ENCODE results near the gene PRR22. TPM values are rescaled to one million over a fixed set of nuclear protein-coding genes. Genes with fewer than 3 reads are reported as not detected.
A peak's percentile ranks its signal among the peaks of the same experiment; 100 is the strongest.

The PRR22 gene
- polyA plus RNA-seq, 3 donors: 3.0 to 6.5 (median 4.0) TPM

DNA sequence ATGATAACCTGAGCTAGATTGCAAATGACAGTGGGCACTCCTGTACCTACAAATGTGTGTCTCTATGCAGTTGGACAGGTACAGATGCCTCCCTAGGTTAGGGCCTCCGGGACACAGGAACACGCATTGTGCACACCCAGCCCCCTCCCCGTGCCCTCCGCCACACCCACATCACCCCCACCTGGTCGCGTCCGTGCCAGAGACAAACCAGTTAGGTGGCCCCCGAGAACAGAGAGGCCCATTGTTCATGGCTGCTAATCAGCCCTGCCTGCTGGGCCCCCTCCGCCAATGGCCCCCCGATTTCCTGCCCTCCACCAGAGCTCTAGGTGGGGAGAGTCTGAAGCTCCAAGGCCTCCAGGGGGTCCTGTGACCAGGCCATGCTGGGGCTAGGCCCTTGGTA is 34.0 kb upstream of the PRR22 start:
- DNase-seq: no peak

DNA sequence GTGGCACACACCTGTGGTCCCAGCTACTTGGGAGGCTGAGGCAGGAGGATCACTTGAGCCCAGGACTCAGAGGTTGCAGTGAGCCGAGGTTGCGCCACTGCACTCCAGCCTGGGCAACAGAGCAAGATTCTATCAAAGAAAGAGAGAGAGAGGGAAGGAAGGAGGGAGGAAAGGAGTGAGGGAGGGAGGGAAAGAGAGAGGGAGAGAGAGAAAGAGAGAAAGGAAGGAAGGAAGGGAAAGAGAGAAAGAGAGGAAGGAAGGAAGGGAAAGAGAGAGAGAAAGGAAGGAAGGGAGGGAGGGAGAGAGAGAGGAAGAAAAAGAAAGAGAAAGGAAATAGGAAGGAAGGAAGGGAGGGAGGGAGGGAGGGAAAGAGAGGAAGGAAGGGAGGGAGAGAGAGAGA is 32.7 kb upstream of the PRR22 start:
- DNase-seq: no peak

DNA sequence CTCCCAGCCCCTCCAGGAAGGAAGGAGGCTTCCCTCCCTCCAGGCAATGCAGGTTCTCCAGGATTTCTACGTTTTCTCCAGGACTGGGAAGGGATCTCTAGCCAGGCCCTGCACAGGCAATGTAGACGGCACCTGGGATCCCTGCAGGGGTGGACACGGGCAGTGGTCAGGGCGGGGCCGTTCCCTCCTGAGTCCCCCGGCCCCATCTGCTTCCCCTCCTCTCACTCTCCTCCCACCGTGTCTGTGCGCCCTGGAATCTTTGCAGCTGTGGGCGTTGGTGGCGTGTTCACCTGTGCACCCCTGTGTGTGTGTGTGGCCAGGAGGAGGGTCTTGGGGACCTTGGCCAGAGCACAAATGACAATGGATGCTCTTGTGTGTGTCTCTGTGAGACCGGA is 30.3 kb upstream of the PRR22 start:
- DNase-seq: no peak

DNA sequence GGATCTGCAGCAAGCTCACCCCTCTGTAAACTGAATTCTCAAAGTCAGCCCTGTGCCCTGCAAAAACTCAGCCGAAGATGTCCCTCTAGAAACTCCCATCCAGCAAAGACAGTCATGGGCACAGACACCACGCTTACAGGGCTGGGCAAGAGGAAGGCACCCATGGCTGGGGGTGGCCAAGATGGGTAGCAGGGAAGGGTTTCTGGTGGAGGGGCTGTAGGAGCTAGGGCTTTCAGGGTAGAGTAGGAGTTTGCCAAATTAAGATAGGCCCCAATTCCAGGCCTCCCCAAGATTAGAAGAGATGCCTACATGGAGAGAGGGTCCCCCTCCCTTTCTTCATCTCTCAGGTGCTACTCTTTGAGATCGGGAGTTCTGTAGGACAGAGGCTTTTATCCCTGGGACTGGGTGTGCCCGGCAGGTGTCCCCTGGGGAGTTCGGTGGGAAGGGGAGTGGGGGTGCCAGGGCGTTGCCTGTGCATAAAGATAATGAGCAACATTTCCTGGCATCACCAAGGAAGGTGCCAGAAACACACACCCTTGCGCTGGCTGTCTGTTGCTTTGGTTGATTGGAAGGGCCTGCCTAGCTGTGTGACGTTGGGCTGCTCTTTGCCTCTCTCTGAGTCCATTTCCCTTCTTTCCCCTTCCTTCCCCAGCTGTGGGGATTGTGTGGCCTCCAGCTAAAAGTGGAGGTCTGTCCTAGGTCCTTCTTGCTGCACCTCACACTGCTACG is 29.7 kb upstream of the PRR22 start:
- no peak for DNase-seq

DNA sequence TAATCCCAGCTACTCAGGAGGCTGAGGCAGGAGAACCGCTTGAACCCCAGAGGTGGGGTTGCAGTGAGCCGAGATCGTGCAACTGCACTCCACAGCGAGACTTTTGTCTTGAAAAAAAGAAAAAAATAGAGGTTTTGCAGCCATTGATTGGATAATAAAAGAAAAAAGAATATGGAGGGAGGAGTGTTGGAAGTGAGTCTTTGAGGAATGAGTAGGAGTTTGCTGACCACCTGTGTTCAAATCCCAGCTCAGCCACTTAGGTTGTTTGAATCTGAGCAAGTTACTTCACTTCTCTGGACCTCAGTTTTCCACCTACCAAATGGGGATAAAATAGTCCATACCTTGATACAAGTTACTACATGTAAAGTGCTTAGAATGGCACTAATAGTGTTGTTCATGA is 26.6 kb upstream of the PRR22 start:
- no peak for DNase-seq

DNA sequence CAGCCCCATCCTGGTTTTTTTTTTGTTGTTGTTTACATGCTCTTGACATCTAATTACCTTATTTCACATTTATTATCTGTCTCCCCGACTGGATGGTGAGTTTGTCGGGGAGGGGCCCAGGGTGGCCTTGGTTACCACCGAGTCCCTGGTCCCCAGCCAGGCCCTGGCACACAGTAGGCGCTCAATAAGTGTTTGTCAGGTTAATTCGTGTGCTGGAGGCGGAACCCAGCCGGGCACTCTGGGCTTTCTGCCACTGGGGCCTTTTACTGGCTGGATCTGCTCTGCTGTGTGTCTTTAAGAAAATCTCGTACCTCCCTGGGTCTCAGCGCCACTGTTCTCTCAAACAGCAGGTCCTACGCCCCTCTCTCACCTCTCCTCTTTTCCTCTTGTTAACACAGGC is 24.9 kb upstream of the PRR22 start:
- no peak for DNase-seq

DNA sequence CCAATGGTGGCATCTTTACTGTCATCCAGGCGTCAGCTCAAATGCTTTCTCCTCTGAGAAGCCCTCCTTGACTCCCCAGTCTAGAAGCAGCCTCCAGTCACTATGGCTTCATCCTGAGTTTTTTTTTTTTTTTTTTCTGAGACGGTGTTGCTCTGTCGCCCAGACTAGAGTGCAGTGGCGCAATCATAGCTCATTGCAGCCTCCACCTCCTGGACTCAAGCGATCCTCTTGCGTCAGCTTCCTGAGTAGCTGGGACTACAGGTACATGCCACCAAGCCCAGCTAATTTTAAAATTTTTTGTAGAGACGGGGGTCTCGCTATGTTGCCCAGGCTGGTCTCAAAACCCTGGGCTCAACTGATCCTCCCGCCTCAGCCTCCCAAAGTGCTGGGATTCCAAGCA is 24.5 kb upstream of the PRR22 start:
- DNase-seq: no peak

DNA sequence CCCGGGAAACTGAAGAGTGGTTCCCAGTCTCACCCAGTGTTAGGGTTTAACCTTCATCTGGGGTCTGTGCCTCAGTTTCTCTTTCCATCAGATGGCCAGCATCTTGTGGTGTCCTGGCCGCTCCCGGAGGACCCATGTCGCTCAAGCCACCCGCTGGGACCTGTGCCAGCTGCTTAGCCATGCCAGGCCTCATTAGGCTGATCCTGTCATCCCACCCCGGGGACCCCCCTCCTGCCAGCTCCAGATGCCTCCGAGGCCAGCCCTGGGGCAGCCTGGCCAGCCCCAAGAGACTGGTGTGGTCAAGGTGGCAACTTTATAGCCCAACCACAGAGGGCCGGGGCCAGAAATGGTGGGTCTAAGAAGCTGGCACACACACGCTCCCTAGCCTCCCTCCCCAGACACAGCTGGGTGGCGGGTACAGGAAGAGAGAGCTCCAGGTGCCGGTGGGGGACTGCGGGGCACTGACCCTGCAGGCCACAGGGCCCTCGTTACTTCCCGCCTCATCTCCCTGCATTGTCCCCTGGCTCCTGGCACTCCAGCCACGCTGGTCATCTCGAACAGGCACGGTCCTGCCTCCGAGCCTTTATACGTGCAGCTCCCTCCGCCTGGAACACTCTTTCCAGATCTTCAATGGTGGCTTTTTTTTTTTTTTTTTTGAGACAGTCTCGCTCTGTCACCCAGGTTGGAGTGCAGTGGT is 23.7 kb upstream of the PRR22 start:
- DNase-seq: no peak

DNA sequence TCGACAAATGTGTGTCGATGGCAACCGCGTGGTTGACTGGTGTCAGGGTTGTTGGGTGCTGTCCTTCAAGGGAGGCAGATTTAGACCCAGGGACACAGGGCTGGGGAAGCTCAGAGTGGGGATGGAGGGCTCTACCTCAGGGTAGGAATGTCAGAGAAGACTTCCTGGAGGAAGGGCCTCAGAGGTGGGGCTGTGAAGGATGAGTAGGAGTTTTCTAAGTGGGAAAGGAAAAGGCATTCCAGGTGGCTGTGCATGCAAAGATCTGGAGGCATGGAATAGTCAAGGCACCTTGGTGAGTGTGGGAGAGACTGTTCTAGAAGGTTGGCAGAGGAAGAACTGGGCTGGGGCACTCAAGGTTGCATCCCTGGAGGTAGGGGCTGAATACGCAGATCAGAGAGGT is 22.4 kb upstream of the PRR22 start:
- no peak for DNase-seq

DNA sequence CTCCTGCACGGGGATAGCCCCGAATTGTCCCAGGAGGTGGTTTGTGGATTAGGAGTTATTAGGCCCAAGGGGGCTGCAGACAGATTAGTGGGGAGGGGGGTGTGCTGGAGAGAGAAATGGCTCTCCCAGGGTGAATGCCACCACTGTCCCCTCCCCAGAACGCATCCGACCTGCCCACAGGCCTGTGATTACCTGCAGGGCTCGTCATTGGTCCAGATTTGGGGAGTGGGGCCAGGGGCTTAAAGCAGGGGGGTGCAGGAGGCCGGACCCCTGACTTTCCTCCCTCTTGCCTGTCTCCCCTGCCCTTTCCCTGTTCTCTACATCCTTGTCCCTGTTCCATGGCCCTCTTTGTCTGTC is 21.6 kb upstream of the PRR22 start:
- DNase-seq: no peak

DNA sequence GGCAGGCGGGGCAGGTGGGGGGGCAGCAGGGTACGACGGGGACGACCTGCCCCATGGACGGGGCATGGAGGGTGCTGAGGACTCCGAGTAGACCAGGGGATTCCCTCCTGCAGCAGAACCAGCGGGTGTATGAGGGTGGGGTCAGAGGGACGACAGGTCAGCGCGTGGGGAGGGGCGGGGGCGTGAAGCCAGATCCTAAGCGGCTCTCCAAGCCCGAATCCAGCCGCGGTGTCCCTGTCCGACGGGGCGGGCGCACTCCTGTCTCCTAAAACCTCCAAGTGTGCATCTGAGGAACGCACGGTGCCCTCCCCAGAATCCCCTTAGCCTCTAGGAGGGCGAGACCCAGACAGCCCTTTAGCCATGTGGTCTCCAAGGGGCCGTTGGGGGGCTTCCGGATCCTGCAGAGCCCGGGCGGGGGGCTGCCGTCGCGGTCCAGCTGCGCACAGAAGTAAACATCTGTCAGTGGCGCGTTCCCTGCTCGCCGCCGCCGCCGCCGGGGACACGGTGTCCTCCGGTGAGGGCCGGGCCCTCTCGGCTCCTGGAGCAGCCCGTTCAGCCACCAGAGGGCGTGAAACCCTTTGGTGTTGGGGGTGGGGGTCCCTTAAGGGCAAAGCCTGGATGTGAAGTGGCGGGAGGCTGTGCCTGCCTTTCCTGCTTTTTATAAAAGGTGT is 21.1 kb upstream of the PRR22 start:
- DNase-seq: peak; percentile 82

DNA sequence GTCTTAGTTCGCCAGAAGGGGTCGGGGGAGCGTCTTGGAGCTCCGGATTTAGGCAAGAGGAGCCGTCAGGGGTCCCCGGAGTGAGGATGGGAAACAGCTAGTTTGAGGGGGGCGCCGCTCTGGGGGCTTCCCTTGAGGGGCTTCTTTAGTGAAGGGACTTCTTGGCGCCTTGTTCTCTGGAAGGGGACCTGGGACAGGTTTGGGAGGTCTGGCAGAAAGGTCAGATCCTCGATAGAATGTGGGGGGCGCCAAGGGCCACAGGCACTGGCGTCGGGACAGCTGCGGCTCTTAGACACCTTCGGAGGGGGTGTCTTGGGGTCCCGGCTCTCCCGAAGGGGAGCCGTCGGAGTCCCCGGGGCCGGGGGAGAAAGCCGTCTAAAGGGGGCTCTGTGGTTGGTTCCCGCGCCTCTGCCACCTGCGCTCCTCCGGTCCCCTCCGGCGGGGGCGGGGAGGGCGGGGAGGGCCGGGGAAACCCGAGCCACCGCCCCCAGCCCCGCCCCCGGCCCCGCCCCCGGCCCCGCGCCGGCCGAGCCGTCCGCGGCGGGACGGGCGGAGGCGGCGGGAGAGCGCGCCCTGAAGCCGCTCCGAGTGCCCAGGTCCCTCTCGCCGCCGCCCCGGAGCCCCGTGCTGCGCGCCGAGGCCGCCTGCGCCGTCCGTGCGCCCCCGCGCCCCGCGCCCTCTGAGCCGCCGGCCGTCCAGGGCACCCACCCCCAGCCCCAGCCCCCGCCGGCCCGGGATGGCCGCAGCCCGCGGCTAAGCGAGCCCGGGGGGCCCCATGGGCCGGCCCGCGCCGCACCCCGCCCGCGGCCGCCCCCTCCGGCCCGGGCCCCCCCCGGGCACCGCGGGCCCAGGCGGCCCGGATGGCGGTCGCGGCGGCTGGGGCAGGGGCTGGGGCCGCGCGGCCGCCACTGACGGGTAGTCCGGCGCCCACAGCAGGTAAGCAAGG is 20.2 kb upstream of the PRR22 start, which contains the start of gene NRTN:
NRTN (plus strand) TSS at position 552 of the 946 bp plus-strand sequence. CDS start 19,099 bp downstream, outside the sequence.
- DNase-seq: no peak

DNA sequence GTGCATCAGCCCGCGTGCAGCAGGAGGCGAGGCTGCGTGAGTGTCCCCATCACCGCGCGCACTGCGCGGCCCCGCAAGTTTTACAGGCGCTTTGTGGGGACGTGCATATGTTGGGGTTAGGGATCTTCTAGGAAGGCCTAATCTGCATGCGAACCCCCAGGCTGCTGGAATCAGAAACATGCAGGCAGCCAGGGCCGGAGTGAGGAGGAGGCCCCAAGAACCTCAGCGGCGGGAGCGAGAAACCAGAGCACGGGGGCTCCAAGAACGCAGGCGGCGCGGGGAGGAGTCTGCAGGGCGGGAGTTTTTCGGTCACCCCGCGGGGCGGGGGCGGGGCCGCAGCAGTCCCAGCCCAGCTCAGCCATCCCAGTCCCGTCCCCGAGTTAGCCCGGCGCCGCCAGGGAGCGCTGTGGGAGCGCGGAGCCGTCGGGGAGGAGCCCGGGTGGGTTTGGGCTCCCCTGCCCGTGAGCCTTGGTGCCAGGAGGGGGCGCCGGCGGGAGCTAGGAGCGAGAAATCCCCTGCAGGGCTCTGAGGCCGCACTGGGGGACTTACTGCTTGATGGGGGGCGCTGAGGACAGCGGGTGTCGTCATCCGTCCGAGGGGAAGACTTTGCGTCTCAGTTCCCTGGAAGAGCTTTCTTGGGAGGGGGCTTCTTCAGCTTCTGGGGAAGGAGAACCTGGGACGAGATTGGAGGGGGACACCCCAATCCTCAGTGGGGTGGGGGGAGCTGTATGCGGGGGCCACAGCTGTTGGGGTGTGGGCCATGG is 19.4 kb upstream of the PRR22 start:
- DNase-seq: peak; percentile 93

DNA sequence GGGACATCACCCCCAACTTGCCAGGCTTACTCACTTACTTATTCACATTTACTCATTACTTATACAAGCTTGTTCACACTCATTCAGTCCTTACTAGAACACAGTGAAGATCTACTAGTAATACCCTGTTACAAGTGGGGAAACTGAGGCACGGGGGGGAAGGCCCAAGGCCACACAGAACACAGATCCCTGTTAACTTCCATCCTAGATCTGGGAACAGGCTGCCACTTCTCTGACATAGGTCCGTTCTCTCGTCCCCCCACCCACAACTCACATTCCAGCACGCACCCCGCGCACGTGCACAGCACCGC is 18.9 kb upstream of the PRR22 start:
- DNase-seq: no peak

DNA sequence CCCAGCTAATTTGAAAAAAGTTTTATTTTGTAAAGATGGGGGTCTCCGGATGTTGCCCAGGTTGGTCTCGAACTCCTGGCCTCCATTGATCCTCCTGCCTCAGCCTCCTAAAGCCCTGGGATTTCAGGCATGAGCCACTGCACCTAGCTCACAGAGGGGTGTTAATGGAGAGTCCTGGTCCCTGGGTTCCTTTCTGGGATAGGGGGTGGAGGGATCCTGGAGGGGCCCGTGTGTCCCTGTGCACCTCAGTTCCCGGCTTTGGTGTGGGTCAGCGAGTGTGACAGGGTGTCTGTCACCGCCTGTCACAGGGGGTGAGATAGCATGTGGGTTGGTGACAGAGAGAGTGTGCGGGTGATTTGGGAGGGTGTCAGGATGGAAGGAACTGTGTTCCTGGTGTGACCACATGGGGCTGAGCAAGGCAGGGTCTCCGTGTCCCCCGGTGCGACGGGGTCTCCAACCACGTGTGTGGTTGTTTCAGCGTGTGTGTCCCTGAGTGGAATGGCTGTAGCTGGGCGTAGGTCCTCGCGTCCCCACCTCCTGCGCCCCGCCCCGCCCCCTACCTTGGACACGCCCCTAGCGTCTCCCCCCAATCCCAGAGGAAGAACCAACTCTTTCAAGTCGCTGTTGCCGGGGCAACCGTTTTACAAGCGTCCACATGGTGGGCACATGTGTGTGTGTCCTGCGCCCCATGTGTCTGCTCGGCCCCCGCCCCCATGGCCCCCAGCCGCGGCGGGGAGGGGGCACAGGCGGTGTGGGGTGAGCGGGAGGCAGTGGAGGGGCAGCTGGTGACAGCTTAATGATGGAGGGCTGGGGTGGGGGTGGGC is 17.5 kb upstream of the PRR22 start:
- DNase-seq: peak; percentile 75

DNA sequence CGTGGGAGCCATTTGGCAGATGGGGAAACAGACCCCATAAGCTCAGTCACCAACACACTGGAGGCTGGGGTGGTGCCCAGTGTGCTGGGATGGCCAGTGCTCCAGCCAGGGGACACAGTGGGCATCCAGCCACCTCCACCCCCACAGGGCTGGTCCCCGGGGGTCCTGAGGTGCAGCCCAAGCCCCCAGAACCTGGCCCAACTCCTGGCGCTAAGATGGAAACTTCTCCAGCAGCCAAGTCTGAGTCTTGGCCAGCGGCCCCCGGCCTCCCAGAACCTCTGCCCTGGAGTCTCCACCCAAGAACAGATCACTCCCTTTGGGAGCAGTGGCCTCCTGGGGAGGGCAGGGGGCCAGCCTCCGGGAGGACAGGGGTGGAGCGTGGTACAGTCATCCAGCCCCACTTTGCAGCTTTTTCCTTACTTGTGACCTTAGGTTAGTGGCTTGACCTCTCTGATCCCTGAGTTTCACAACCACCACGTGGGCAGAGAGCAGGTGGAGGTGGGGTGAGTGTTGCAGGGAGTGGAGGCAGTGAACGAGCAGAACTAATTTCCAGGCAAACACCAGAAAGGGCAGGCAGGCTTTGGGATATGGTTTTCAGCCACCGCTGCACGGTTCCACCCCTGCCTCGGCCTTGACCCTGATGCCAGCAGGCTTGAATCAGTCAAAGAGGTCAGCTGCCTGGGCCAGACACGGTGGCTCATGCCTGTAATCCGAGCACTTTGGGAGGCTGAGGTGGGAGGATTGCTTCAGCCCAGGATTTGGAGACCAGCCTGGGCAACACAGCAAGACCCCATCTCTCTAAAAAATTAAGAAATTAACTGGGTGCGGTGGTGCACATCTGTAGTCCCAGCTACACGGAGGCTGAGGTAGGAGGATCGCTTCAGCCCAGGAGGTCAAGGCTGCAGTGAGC is 16.1 kb upstream of the PRR22 start:
- DNase-seq: no peak

DNA sequence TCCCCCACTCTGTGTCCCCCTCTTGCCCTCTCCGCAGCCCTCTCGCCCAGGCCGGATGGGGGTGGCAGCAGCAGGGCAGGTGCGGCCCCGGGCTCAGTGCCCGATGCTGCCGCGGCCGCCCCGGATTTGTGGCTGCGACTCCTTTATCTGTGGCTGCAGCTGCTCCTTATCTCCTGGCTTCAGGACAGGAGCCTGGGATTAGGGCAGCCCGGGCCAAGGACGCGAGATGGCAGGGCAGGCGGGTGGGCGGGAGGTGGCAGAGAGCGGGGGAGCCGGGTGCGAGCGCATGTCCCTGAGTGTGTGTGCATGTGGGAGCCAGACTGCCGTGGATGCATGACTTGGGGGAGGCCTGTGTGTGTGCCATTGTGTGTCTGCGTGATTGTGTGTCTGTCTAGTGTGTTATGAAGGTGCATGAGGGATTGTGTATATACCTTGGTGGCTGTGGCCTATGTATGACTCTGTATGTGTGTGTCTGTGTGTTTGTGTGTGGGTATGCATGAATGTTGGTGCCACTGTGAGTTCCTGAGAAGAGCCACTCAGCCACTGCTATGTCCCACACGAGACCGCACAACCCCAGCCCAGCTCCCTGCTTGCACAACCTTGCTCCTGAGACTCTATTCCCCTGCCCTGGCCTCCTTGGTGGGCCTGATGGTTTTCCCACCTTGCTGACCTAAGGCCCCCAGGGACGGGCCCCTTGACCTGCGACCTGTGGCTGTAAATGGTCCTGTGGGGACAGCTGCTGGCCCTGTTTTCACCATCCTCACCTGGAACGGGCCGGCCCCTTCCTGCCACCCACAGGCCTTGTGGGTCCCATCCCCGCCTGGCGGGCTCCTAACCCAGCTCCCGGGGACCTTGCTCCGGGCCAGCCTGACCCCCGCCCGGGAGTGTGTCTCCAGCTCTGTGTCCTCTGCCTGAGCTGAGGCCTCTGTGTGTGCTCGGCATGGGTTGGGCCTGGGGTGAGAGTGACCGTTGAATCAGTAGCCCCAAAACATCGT is 15.0 kb upstream of the PRR22 start:
- no peak for DNase-seq

DNA sequence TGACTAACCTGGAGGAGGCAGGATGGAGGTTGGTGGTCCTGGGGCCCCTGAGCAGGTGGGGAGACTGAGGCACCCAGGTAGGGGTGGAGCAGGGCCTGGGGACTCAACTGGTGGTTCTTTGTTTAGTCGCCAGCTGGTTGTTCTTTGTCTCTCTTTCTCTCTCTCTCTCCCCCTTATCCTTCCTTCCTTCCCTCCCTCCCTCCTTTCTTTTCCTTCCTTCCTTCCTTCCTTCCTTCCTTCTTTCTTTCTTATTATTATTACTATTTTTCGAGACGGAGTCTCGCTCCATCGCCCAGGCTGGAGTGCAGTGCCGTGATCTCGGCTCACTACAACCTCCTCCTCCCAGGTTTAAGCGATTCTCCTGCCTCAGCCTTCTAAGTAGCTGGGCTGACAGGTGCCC is 13.7 kb upstream of the PRR22 start:
- no peak for DNase-seq

All from renal pelvis (tissue), 4 donors.